GM20431 (cell line): Measurements from ENCODE around the gene ENAH.
"Not testable (repeated sequence)": the region's sequence is repeated elsewhere in the genome, so short reads cannot be mapped to it uniquely, and the experiment has no call there.

Experiments used
- in situ Hi-C: fragments of 300-500 bp; cut with MseI, MboI; formaldehyde crosslinking; loops from one replicate; pipeline ENCODE4 v1.15.0; 2020; ENCODE audit warnings: low sequenced_read_pairs; ENCODE audit not compliant: unreplicated experiment

The ENAH gene

DNA sequence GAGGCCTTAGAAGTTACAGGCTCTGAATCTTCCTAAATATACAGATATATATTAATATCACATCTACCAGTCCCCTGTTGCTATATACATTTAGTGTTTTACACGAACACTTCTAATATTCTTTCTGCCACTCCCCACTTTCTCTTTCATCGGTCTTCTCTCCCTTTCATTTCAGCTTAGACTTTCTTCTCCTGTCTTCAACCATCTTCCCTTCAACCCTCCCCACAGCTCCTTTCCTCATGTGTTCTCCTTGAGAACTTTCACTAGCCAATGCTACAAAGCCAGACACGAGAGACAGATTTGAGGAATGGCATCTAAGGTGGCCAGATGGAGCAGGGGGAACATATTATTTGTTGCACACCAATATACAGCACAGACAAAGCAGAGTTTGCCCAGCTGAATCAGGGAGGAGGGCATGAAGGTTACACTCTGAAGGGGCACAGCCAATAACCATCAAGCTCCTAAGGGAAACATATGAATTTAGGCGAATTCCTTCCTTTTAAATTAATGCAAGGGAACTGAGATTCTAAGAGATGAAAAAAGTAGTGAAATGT is 141.0 kb downstream of the ENAH start:
- in situ Hi-C loops: no loop called here

DNA sequence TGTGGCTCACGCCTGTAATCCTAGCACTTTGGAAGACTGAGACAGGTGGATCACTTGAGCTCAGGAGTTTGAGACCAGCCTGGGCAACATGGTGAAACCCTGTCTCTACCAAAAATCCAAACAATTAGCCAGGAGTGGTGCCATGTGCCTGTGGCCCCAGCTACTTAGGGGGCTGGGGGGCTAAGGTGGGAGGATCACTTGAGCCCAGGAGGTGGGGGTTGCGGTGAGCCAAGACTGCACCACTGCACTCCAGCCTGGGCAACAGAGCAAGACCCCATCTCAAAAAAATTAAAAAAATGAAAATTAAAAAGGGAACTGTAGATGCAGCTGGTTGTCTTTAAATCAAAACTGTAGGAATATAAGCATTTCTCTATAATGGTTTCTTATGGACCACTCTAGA is 142.2 kb downstream of the ENAH start:
- in situ Hi-C loops: not testable (repeated sequence)

DNA sequence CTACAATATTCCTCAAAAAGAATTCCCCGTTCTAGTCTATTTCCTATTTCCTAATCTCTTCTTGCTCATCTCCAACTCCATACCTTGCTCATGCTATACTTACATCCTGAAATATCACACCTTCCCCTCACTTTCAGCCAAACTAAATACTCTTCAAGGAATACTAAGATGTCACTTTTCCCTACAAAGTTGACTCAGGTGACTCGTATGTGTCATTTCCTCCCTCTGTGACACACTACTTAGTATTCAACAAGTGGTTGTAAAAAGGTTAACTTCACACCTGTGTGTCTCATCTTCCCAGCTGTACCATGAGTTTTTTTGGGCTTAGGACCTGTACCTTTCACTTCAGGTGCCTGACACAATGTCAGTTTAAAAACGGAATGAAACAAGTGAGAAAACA is 143.2 kb downstream of the ENAH start:
- in situ Hi-C loops: no loop called here

DNA sequence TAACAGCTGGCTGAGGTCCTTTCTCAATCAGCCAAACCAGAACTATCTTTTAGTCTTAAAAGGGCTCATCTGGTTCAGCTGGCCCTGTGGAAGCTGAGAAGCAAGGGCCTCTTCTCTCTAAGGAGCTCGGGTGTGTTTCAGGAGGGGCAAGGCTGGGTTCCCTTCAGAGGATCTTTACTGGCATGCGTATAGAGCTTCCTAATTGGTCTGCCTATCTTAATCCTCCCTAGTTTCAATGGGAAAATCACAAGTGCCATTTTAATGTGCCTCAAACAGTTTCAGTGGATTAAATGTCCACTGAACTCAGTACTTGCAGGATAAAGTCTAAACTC is 143.6 kb downstream of the ENAH start:
- in situ Hi-C loops: no loop called here

DNA sequence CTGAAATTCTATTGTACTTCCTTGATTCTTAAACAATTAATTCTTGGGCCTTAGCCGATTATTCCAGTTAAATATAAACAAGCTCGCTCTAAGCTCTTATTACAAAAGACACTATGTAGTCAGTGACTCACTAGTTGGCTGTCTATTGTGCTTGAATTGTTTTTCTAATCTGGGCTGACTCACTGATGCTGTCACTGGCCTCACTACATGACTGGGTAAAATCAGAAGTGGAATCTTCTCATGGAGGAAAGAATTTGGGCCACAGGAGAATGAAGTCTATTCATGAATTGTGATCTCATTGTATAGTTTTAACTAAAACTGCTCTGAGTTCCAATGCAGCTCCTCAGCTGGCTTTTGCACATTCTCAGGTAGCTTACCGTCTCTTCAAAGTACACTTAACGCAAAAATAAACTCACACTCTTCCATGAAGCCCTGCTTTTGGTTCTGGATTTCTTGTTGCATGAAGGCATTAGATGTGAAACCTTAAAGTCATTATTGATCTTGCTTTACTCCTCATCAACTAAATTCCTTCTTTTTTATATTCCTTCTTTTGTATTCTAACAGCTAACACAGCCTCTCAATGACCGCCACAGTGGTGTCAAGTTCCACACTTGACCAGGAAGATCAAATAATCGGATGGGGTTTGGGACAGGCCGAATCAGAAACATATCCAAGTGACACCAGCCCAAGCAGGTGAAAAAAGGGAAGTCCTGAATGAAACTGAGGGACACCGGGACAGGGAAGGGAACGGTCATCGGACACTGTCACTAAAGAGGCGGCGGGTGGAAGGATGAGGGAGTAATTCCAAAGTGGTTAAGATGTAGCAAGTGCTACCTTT is 144.2 kb downstream of the ENAH start:
- in situ Hi-C loops: no loop called here

DNA sequence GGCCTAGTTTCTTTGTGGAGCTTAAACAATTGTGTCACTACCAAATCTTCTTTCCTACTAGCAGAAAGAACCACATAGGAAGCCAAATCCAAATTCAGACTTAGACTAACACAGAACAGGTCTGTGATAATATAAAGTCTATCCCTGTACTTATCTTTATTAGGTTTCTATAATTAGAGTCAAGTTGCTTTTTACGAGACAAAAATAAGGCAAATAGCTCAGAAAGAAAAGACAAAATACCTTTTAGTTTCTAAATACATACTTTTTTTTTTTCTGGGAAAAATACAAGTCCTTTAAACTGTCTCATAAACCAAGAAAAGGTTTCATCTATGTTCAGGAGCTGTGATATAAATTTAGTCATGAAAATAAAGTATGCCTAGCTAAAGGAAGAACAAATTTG is 146.2 kb downstream of the ENAH start:
- in situ Hi-C loops: no loop called here

DNA sequence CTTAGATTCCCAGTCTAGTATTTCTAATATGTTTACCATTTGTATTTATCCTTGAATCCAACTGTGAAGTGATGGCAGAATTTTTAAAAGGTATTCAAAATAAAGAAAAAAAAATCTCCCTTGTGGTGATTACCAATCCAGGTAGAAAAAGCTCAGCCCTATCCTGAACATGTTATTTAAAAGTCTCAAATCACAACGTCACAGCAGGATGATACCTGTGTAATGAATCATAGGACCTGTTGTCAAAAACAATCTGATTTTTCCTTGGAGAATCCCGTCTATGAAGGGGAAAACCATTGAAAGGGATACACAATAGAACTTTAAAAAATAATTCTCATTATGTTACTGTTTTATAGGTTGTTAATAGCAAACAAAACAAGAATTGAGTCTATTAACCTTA is 148.1 kb downstream of the ENAH start:
- in situ Hi-C loops: no loop called here

DNA sequence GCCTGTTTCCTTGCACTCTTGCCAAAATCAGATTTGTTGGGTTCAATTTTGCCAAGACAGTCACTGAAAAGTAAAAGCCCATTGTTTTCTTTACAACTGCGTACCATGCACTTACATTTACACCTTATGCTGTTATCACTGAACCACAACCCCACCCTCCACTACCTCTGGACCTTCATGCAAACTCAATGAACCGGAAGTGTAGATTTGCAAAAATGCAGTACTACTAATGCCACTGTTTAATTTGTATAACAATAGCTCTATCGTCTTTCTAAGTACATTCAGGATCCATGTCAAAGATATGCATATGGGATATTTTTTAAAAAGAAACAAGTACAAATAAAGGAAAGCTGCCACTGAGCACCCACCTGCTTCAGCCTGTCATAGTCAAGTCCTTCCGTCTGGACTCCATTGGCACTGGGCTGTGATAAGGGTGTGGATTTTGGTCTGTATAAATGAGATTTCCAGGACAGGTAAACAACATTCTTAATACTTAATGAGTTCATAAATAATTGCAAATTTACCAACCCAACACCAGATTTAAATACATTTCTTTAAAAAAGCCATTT is 152.2 kb downstream of the ENAH start:
- in situ Hi-C loops: no loop called here

DNA sequence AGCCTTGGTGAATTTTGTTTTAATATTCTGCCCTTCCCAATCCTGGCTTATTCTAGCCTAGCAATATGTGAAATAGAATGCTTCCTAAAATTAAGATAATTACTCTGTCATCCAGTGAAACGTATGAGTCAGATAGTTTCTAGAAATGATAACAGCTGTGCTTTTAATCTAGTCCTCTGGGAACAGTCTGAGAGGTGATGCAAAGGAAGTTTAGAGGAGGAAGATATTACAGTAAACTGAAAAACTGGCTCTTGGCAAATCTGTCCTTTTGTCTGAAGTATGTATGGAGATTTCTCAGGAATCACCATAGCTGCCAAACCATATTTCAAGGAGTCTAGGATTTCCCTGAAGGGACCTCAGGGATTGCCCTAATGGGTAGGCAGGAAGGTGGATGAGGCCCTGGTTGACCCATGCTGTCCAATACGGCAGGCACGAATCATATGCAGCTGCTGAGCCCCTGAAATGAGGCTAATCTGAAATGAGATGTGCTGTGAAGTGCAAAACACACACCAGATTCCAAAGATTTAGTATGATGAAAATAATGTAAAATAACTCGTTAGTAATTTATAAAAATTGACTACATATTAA is 154.3 kb downstream of the ENAH start:
- in situ Hi-C loops: loop anchor here (25.0 kb wide), 1 partner anchor 264 kb away; no protein-coding TSS in a partner anchor

DNA sequence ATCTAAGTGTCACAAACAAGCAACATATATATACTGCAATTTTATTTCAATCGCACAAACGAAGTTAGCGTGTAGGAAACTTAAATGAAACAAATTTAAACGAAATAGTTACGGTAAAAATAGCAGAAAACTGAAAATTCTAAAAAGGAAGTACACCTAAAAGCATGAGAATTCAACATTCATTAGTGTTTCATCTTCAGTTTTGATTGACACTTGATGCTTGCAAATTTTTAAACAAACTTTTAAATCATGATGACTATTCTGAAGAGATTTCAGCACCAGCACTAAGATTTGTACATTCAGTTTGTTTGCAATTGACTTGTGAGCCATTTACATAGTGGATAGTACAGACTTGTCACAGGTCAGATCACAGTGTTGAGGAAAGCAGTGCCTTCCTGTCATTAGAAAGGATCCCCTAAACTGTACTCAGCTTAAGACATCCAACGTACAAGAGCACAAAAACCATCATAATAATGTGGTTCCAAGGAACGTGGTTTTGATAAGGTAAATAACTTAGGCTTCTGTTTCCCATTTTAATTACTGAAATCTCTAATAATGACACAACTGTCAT is 158.0 kb downstream of the ENAH start:
- in situ Hi-C loops: loop anchor here (25.0 kb wide), 1 partner anchor 267 kb away; no protein-coding TSS in a partner anchor

DNA sequence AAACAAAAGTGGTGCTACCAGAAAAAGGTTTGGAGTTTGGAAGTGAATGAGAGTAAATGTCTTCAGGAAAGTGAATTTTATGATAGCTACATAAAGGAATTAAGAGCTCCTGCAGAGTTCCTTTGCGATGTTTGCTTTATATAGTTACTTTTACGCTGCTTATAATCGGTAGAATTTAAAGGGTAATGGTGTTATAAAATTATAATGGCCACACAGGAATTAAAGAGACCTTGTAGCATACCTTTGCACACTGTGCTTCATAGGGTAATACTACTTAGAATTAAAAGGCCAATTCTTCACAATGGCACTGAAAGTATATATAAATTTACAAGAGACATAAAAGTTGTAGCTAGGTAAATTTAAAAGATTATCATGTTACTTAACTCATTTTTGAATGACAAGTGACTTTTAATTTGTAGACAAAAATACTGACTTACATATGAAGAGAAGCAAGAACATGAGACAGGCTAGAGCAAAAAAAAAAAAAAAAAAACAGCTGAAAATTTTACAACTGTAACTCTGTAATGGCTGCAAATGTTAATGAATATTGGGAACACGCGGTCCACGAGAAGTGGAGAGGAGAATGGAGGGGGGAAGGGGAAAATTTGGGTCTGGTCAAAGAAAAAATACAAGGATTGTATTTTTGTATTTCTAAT is 159.2 kb downstream of the ENAH start:
- in situ Hi-C loops: loop anchor here (25.0 kb wide), 1 partner anchor 269 kb away; no protein-coding TSS in a partner anchor

DNA sequence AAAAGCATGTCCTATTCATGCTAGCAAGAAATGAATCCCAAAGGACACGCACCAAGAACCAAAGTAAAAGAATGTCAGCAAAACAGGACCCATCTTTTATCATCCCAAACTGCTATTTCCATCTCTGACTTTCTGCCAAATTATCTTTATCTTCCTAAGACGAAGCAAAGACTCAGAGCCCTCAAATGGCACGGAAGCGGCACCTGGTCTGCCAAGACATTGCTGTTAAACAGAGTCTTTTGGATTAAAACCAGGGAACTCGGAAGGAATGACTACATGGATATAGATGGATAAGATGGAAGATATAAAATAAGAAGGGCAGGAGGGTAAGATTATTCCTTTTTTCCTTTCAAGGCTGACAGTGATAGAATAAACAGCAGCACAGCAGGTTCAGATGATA is 164.2 kb downstream of the ENAH start:
- in situ Hi-C loops: loop anchor here (25.0 kb wide), 1 partner anchor 274 kb away; no protein-coding TSS in a partner anchor

DNA sequence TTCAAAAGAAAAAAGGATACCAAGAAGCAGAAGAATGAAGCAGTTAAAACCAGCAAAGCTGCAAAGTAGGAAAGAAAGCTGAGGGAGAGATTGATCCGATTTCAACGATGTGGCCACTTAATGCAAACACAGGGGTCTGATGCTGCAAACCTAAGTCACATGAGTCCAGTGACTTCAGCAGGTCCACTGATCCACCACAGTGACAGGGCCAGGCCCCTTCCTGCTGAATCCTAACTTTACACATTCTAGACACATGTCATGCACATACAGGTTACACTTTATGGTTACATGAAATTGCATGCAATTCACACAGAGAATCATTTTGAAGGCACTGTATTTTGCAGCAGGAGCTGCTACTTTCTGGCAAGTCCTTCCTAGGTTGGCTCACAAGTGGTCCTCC is 166.1 kb downstream of the ENAH start:
- in situ Hi-C loops: loop anchor here (25.0 kb wide), 1 partner anchor 275 kb away; no protein-coding TSS in a partner anchor

DNA sequence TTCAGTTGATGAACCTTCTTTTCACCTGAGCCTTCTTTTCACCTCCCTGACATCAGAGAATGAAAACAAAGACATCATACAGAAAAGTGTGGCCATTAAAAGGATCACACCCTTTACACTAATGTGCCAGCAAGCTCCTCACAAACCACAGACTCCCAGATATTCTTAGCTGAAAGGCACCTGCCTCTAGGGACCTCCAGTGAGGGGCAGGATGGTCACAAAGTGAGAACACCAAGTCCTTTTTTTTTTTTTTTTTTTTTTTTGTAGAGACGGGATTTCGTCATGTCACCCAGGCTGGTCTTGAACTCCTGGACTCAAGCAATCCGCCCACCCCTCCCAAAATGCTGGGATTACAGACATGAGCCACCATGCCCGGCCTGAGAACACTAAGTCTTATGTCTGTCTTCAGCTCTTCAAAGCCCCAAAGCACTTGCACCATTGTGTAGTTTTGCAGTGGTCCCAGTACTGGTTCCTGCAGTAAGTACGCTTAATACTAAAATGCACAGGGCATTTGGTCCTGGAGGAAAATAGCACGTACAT is 166.9 kb downstream of the ENAH start:
- in situ Hi-C loops: loop anchor here (25.0 kb wide), 1 partner anchor 276 kb away; no protein-coding TSS in a partner anchor

DNA sequence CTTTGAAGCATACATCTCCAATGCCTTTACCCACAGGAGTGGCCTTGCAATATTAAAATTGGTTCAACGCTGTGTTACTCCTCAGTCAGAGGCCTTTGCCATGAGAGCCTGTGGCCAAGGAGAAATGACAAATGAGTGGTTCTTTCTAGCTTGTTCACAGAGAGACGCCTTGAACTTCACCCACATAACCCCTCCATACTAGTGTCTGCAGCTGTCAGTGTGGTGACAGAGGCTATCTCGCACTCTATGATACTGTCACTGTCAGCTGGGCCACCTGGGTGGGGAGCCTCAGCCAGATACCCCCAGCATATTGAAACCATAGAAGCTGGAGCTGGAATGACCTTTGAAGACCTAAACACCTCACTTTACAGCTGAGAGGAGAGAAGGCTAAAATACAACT is 167.7 kb downstream of the ENAH start:
- in situ Hi-C loops: loop anchor here (25.0 kb wide), 1 partner anchor 277 kb away; no protein-coding TSS in a partner anchor

DNA sequence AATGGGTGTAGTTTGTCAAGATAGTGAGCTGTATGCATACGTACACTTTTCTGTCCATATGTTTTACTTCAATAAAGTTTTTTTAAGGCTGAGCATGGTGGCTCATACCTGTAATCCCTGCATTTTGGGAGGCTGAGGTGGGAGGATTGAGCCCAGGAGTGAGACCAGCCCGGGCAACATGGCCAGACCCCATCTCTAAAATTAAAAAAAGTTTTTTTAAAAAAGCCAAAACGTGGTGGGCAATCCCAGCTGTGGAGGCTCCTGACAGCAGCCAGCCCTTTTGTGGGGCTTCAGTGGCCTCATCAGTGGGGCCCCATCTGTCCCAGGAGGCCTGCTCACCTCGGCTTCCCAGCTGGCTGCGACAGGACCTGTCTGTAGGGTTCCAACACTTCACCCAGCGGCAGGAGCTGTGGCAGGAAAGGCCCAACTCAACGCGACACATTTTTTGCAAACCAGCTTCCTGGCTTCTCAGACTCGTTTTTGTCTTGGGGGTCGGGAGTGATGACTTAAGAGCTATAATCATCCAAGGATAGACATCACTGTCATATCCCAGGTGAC is 168.2 kb downstream of the ENAH start:
- in situ Hi-C loops: loop anchor here (25.0 kb wide), 1 partner anchor 278 kb away; no protein-coding TSS in a partner anchor

DNA sequence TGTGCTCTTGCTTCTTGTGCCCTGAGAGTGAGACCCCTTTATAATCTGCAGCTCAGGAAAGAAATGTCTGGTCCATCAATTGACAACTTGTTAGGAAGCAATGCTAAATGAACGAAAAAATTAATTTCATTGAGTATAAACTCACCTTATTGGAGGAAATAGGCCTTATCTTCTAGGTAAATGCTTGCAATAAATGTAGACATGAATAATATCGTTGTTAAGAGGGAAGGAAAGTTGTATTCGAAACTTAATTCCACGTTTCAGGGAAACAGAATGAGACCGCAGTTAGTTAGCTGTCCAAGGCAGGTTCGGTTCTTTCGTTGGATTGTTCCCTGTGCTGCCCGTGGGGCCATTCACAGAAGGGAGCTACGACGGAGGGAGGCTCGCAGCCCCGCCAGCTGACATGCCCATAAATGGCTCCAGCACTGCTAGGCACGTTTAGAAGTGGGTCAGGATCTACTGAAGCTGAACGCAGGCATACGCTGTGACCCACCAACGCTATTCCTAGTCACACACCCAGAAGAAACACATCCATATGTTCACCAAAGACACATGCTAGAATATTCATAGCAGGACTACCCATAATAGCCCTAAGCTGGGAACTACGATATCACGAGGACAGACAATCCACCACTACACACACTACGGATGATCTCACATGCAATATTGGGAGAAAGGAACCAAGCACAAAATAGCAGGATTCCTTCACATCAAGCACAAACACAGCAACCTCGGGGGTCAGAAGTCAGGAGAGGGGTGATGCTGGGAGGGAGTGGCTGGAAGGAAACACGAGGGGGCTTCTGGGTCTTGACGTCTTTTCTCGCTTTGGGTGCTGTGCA is 168.9 kb downstream of the ENAH start:
- in situ Hi-C loops: loop anchor here (25.0 kb wide), 1 partner anchor 278 kb away; no protein-coding TSS in a partner anchor

DNA sequence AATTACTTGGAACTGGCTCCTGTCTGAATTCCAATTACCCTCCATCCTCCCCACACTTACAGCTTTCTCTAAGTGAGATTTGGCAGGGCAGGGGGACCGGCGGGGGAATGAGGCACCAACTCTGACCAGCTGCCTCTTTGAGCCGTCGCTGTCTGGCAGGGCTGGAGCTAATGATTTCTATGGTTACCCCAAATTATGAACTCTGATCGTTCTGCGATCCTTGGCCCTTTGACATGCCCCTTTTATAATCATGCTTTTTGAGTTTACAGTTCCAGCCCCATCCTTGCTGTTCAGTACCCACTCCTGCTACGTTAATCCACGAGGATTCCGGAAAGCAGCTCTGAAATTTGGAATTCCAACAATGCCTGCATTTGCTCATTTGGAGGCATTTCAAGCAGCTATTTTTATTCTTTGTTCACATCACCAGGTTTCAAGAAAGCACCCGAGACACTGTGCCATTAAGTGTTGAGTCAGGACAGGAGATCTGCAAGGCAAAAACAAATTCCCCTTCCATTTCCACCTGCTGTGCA is 170.4 kb downstream of the ENAH start:
- in situ Hi-C loops: loop anchor here (25.0 kb wide), 1 partner anchor 280 kb away; no protein-coding TSS in a partner anchor
